IMR-90 (cell line): ENCODE data around the gene FRAS1. TPM values are rescaled to one million over a fixed set of nuclear protein-coding genes. Genes with fewer than 3 reads are reported as not detected.

Source experiments
- ATAC-seq: fragments of 200-7000 bp; cut with Tn5 transposase; 2 replicates; pipeline ENCODE4 v1.9.1; 2020; ENCODE audit warnings: low read depth, mild to moderate bottlenecking, moderate library complexity
- BruUV-seq: library from RNA; stranded (reverse); fragments of 400-500 nt; replicated peaks from 2 replicates; lab custom pipeline; 2021; lab: Mats Ljungman, UMichigan
- CTCF ChIA-PET: fragments of 300-600 bp; formaldehyde crosslinking; extraction: SDS; loops from one replicate; lab custom pipeline; 2021; ENCODE audit warnings: antibody characterized with exemption; lab: Yijun Ruan, JAX
- POLR2A ChIA-PET: fragments of 300-600 bp; sonication (Branson Sonifier 250); formaldehyde crosslinking; loops from one replicate; lab custom pipeline; 2022; ENCODE audit warnings: antibody characterized with exemption; ENCODE audit not compliant: unreplicated experiment; lab: Charles Lee
- DNase-seq: peaks from one replicate; pipeline ENCODE4 v3.0.0; 2013
- H2AFZ ChIP-seq: replicated peaks from 2 replicates; pipeline ENCODE3; 2013; ENCODE audit warnings: low read length, mild to moderate bottlenecking; ENCODE audit not compliant: poor library complexity
- H2AK5ac ChIP-seq: 2 replicates; pipeline ENCODE4 v1.6.1; 2013; ENCODE audit warnings: low read depth, low read length, inconsistent platforms
- H2AK9ac ChIP-seq: replicated peaks from 2 replicates; pipeline ENCODE3; 2013; ENCODE audit warnings: mild to moderate bottlenecking, low read depth, low read length, moderate library complexity; ENCODE audit not compliant: poor library complexity
- H2BK120ac ChIP-seq: 2 replicates; pipeline ENCODE4 v1.6.1; 2013; ENCODE audit warnings: low read depth, low read length, inconsistent platforms
- H2BK15ac ChIP-seq: 3 replicates; pipeline ENCODE4 v1.6.1; 2013; ENCODE audit warnings: low read depth, low read length, inconsistent platforms
- H2BK20ac ChIP-seq: 2 replicates; pipeline ENCODE4 v1.6.1; 2013; ENCODE audit warnings: low read depth, mild to moderate bottlenecking, inconsistent platforms, low read length, moderate library complexity
- H2BK5ac ChIP-seq: 2 replicates; pipeline ENCODE4 v1.6.1; 2013; ENCODE audit warnings: mild to moderate bottlenecking, low read depth, low read length, inconsistent platforms; ENCODE audit not compliant: poor library complexity, severe bottlenecking
- H3K14ac ChIP-seq: replicated peaks from 2 replicates; pipeline ENCODE4 v1.6.1; 2013; ENCODE audit warnings: low read depth, low read length, inconsistent platforms
- H3K18ac ChIP-seq: 2 replicates; pipeline ENCODE4 v1.6.1; 2013; ENCODE audit warnings: low read depth, low read length, control low read depth
- H3K23ac ChIP-seq: 2 replicates; pipeline ENCODE4 v1.6.1; 2013; ENCODE audit warnings: low read depth, low read length, inconsistent platforms
- H3K27ac ChIP-seq: 2 replicates; pipeline ENCODE4 v1.5.1; 2013; ENCODE audit warnings: mild to moderate bottlenecking, control low read depth, low read length; ENCODE audit not compliant: insufficient read depth
- H3K27me3 ChIP-seq: 2 replicates; pipeline ENCODE4 v1.6.1; 2013; ENCODE audit warnings: low read length; ENCODE audit not compliant: control insufficient read depth, insufficient read depth
- H3K36me3 ChIP-seq: 2 replicates; pipeline ENCODE4 v1.6.1; 2013; ENCODE audit warnings: low read length, mixed read lengths; ENCODE audit not compliant: control insufficient read depth, insufficient read depth
- H3K4ac ChIP-seq: 2 replicates; pipeline ENCODE4 v1.6.1; 2013; ENCODE audit warnings: low read depth, low read length, inconsistent platforms
- H3K4me1 ChIP-seq: 2 replicates; pipeline ENCODE4 v1.6.1; 2013; ENCODE audit warnings: low read length, mixed read lengths; ENCODE audit not compliant: control insufficient read depth, insufficient read depth
- H3K4me2 ChIP-seq: 2 replicates; pipeline ENCODE4 v1.6.1; 2013; ENCODE audit warnings: low read depth, mild to moderate bottlenecking, control low read depth, low read length, moderate library complexity
- H3K4me3 ChIP-seq: 2 replicates; pipeline ENCODE4 v1.5.1; 2013; ENCODE audit warnings: low read depth, mild to moderate bottlenecking, control low read depth, low read length, moderate library complexity; ENCODE audit not compliant: insufficient read depth
- H3K56ac ChIP-seq: 2 replicates; pipeline ENCODE4 v1.6.1; 2013; ENCODE audit warnings: low read length, inconsistent platforms; ENCODE audit not compliant: insufficient read depth; ENCODE audit errors: extremely low read depth
- H3K79me1 ChIP-seq, 2 experiments: 2 replicates each; pipeline ENCODE4 v1.6.1; 2013; ENCODE audit warnings: low read length in 2 of 2, inconsistent platforms in 1 of 2, low read depth in 1 of 2
- H3K9ac ChIP-seq: 2 replicates; pipeline ENCODE4 v1.6.1; 2013; ENCODE audit warnings: low read depth, low read length, control low read depth
- H3K9me1 ChIP-seq: 2 replicates; pipeline ENCODE4 v1.6.1; 2013; ENCODE audit warnings: low read length, inconsistent platforms; ENCODE audit not compliant: insufficient read depth
- H3K9me3 ChIP-seq: 2 replicates; pipeline ENCODE4 v1.6.1; 2013; ENCODE audit warnings: low read length; ENCODE audit not compliant: control insufficient read depth, insufficient read depth
- H4K20me1 ChIP-seq: 2 replicates; pipeline ENCODE4 v1.6.1; 2013; ENCODE audit warnings: low read length, inconsistent platforms; ENCODE audit not compliant: insufficient read depth
- H4K5ac ChIP-seq: 2 replicates; pipeline ENCODE4 v1.6.1; 2013; ENCODE audit warnings: mild to moderate bottlenecking, low read depth, low read length, control low read depth
- H4K8ac ChIP-seq, 2 experiments: 2 replicates each; pipeline ENCODE4 v1.6.1; 2013; ENCODE audit warnings: low read depth in 2 of 2, low read length in 2 of 2, control low read depth in 1 of 2, inconsistent platforms in 1 of 2
- H4K91ac ChIP-seq: 2 replicates; pipeline ENCODE4 v1.6.1; 2013; ENCODE audit warnings: low read depth, low read length, inconsistent platforms; ENCODE audit not compliant: insufficient read depth
- CHD1 ChIP-seq: IDR thresholded peaks from 2 replicates; pipeline ENCODE4 v1.6.1; 2012; ENCODE audit warnings: low read depth, low read length, improper control_type of control experiment
- CTCF ChIP-seq: conservative IDR thresholded peaks from 2 replicates; pipeline ENCODE4 v1.5.1; 2012; ENCODE audit warnings: mild to moderate bottlenecking, low read depth, low read length, improper control_type of control experiment
- MAZ ChIP-seq: IDR thresholded peaks from 2 replicates; pipeline ENCODE4 v1.6.1; 2012; ENCODE audit warnings: low read depth, mild to moderate bottlenecking, low read length, improper control_type of control experiment, moderate library complexity, borderline replicate concordance
- MXI1 ChIP-seq: IDR thresholded peaks from 2 replicates; pipeline ENCODE4 v1.6.1; 2012; ENCODE audit warnings: low read depth, mild to moderate bottlenecking, low read length, moderate library complexity, borderline replicate concordance
- NFE2L2 ChIP-seq: fragments of 150-350 bp; IDR thresholded peaks from 2 replicates; pipeline ENCODE4 v1.6.1; 2016; ENCODE audit warnings: low read depth, mild to moderate bottlenecking, low read length
- POLR2A ChIP-seq: IDR thresholded peaks from 2 replicates; pipeline ENCODE4 v1.6.1; 2012; ENCODE audit warnings: mild to moderate bottlenecking, low read depth, low read length
- RFX5 ChIP-seq: IDR thresholded peaks from 2 replicates; pipeline ENCODE4 v1.8.0; 2012; ENCODE audit warnings: low read depth, mild to moderate bottlenecking, low read length, moderate library complexity
- SMC3 ChIP-seq: fragments of 150-350 bp; IDR thresholded peaks from 2 replicates; pipeline ENCODE4 v1.6.1; 2016; ENCODE audit warnings: low read depth, mild to moderate bottlenecking, antibody characterized with exemption, low read length, moderate library complexity
- USF2 ChIP-seq: fragments of 150-350 bp; IDR thresholded peaks from 2 replicates; pipeline ENCODE4 v1.6.1; 2017; ENCODE audit warnings: mild to moderate bottlenecking, antibody characterized with exemption, low read length, low read depth
- WGBS, 2 experiments: methylation state at CpG; one replicate each; pipeline versions ENCODE4 v1.1.5 to v1.1.7; 2013; ENCODE audit warnings: missing lambda C conversion rate in 2 of 2; ENCODE audit not compliant: insufficient read length in 1 of 2; ENCODE audit errors: extremely low coverage in 2 of 2; 5-methylcytosine and 5-hydroxymethylcytosine counted together
- dilution Hi-C: fragments of 300-500 bp; cut with HindIII; formaldehyde crosslinking; loops from one replicate; pipeline ENCODE4 v1.14.3; 2018; ENCODE audit warnings: low sequenced_read_pairs; ENCODE audit not compliant: unreplicated experiment
- in situ Hi-C: fragments of 300-500 bp; cut with MboI; formaldehyde crosslinking; loops from 3 replicates; pipeline ENCODE4 v1.14.3; 2019; ENCODE audit warnings: low sequenced_read_pairs, inconsistent platforms, mixed read lengths
- intact Hi-C: fragments of 100-400 bp; cut with micrococcal nuclease; formaldehyde crosslinking; loops from 2 replicates; pipeline ENCODE4 v1.10.0; 2022
- polyA plus RNA-seq, 3 experiments: library from polyadenylated mRNA; depleted of rRNA; stranded (reverse); fragments of >200 nt; gene quantifications; 2 replicates each; pipeline ENCODE4 v1.2.3, GENCODE V29; 2012; ENCODE audit warnings: low replicate concordance in 1 of 3
- total RNA-seq: library from RNA; depleted of rRNA; stranded (reverse); fragments of >200 nt; gene quantifications from 2 replicates; pipeline ENCODE4 v1.2.3, GENCODE V29; 2012

Gene FRAS1
- total and polyA plus RNA-seq, 2 of the 4 experiments (the other 2 are of a cell fraction), result under 0.01 to 0.03 TPM

- no peak overlapping the region for H4K8ac ChIP-seq
- no peaks in the 10 kb centered on the region for H3K9me3 ChIP-seq
- TF ChIP-seq USF2 (no peak), MAZ (no peak), CHD1 (no peak), MXI1 (no peak), CTCF (no peak), NFE2L2 (no peak), POLR2A (no peak), SMC3 (no peak), RFX5 (no peak)
- no peak overlapping the region for H2BK5ac ChIP-seq
- H3K14ac ChIP-seq, result no peak overlapping the region
- H2BK15ac ChIP-seq, result no peak overlapping the region
- no peak overlapping the region for H3K18ac ChIP-seq
- H3K4me3 ChIP-seq, result no peak overlapping the region
- no peak overlapping the region for H2BK20ac ChIP-seq
- H2AK5ac ChIP-seq, result no peak overlapping the region
- H3K79me1 ChIP-seq, result no peaks in the 10 kb centered on the region
- POLR2A ChIA-PET, result no interaction called here
- H2AK9ac ChIP-seq, result no peak overlapping the region
- intact Hi-C loops (no loop called here), in situ Hi-C loops (no loop called here), dilution Hi-C loops (no loop called here)
- CTCF ChIA-PET, result no interaction called here
- H2AFZ ChIP-seq, result no peak overlapping the region
- no peaks in the 10 kb centered on the region for H3K36me3 ChIP-seq
- H4K5ac ChIP-seq, result no peak overlapping the region
- no peak overlapping the region for H4K91ac ChIP-seq
- no peaks in the 10 kb centered on the region for H4K20me1 ChIP-seq
- no TSS peak for BruUV-seq
- H3K23ac ChIP-seq, result no peak overlapping the region
- H3K4me1 ChIP-seq, result no peaks in the 10 kb centered on the region
- ATAC-seq (no peak), DNase-seq (no peak)
- H3K9me1 ChIP-seq, result no peaks in the 10 kb centered on the region
- H3K27ac ChIP-seq, result no peak overlapping the region
- H3K56ac ChIP-seq, result no peak overlapping the region
- no peak overlapping the region for H2BK120ac ChIP-seq
- no peaks in the 10 kb centered on the region for H3K27me3 ChIP-seq
- H3K4me2 ChIP-seq, result no peak overlapping the region
- no peak overlapping the region for H3K9ac ChIP-seq
- no CpG with 5 or more reads among the region's 3 CpGs for WGBS, 2 experiments
- no peak overlapping the region for H3K4ac ChIP-seq
These were observed 298.2 kb downstream of the FRAS1 start for GRCh38 chr4:78355306-78355705.
